SU-DHL-6 (cell line): ENCODE results near the gene CDK10.

ENCODE experiments used
- CTCF ChIP-seq: fragments of 200-600 bp; sonication (generic); IDR thresholded peaks from one replicate; pipeline ENCODE4 v1.5.1; 2017; ENCODE audit warnings: antibody characterized with exemption, mild to moderate bottlenecking, low read length, moderate library complexity; ENCODE audit not compliant: insufficient read depth, poor library complexity, severe bottlenecking
- EZH2phosphoT487 ChIP-seq: fragments of 200-600 bp; sonication (generic), shearing (Covaris generic); conservative IDR thresholded peaks from 2 replicates; pipeline ENCODE4 v1.6.1; 2018; ENCODE audit warnings: mild to moderate bottlenecking, antibody characterized with exemption, low read length, moderate library complexity, mixed read lengths

- TF ChIP-seq CTCF (no peak), EZH2phosphoT487 (no peak)
These were observed 25.3 kb upstream of the CDK10 start for GRCh38 chr16:89661215-89661614.
